ENCODE measurements around the gene M6PR.
A peak's percentile ranks its signal among the peaks of the same experiment; 100 is the strongest.
"Not testable (repeated sequence)": the region's sequence is repeated elsewhere in the genome, so short reads cannot be mapped to it uniquely, and the experiment has no call there.

Gene M6PR

DNA sequence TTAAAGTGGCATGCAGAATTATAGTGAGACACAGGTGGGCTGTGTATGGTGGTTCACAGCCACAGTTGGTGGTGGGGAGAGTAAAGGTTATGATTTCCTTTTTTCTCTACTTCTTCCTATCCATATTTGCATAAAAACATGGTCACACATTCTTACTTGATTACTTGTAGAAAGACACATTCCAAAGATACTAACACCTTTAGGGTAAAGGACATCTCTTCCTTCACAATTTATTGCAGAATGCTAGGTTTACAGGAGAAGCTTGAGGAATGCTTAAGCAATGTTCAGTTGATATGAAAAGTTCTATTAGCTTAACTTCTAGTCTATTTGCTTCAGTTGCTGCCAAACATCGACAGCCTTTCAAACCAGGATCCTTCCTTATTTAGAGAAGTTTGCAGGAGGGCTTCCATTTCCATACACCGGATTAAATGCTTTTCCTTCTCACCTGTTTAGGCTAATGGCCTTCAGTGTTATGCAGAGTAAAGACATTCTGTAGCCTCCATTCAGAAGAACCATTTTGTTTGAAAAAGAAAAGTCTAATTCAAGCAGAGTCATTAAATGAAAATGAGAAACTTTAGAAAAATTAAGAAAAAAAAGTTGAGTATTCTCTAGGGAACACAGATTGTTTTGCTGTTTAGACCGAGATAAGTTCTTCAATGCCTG, 37.7 kb downstream of the M6PR start:
- DNase-seq = no peak

DNA sequence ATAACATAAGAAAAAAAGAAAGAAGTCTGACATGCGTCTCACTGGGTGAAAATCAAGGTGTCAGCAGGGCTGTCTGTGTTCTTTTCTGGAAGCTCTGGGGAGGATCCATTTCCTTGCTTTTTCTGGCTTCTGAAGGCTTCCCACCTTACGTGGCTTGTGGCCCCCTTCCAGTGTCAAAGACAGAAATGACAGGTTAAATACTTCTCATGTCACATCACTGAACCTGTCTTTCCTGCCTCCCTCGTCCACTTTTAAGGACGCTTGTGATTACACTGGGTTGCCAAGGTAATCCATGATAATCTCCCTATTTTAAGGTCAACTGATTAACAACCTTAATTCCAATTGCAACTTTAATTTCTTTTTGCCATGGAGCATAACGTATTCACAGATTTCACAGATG, 39.7 kb downstream of the M6PR start:
- no peak for DNase-seq

DNA sequence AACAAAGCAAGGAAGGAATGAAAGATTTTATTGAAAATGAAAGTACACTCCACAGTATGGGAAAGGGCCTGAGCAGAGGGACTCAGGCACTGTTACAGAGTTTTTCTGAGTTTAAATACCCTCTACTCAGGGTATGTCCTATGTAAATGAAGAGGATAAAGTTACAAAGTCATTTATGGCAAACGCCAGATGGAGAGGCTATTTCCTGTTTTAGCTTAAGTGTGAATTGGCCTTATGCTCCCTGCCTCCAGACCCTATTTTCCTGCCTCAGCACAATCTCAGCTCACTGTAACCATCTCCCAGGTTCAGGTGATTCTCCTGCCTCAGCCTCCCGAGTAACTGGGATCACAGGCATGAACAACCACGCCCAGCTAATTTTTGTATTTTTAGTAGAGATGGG, 41.9 kb downstream of the M6PR start:
- DNase-seq = no peak

DNA sequence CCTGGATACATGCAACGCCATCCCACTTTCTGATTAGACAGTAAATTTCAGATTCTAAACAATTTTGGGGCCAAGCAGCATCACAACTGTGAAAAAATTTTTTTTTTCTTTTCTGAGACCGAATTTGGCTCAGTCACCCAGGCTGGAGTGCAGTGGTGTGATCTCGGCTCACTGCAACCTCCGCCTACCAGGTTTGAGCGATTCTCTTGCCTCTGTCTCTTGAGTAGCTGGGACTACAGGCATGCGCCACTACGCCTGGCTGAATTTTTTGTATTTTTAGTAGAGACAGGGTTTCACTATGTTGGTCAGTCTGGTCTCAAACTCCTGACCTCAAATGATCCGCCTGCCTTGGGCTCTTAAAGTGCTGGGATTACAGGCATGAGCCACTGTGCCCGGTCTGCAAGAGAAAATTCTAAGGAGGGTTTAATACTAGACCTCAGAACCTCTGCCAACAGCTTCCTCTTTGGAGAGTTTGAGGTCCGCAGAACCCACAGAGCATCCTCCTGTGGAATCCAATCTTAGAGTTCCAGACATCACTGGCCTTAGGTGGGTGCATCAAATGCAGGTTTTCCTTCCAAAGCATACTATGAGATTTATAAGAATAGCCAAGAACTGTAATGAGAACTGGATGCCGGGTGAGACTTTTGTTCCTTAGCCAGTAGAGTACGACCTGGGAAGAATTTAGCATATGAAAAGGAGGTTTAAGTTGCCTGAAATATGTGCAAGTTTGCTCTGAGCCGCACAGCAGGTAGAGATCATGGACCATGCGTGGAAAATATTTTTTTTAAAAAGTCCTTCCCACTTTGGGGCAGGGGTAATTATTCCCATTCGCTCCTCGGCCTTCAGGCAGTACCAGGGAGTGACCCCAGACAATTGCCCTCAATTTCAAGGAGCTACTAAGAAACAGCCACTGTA, 42.9 kb downstream of the M6PR start:
- no peak for DNase-seq

DNA sequence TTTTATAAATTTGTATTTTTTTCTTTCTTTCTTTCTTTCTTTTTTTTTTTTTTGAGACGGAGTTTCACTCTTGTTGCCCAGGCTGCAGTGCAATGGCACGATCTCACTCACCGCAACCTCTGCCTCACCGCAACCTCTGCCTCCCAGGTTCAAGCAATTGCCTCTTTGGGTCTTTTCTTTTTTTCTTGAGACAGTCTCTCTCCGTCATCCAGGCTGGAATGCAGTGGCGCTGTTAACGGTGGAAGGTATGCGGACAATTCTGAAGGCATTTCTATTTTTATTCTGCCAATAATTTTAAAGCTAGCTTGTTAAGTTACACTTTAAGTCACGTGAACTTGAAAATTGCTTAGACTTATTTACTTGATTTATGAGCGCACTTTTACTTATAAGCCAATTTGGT, 43.9 kb downstream of the M6PR start:
- DNase-seq = peak; percentile 8

DNA sequence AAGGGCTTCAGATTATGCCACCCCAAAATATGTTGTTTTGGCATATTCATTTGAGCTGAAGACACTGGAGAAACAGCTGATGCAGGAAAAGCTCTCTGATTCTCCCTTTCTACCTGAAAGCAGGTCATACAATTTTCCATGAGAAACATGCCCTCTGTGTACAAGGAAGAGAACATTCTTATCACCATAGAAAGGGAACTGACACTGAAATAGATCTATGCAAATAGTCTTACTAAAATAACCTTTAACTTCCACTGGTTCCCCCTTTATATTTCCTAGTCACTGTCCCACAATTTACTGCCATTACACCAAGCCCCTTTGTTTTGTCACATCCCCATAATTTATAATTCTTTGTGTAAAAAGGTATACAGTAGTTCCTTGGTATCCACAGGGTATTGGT, 44.8 kb downstream of the M6PR start:
- DNase-seq = no peak

DNA sequence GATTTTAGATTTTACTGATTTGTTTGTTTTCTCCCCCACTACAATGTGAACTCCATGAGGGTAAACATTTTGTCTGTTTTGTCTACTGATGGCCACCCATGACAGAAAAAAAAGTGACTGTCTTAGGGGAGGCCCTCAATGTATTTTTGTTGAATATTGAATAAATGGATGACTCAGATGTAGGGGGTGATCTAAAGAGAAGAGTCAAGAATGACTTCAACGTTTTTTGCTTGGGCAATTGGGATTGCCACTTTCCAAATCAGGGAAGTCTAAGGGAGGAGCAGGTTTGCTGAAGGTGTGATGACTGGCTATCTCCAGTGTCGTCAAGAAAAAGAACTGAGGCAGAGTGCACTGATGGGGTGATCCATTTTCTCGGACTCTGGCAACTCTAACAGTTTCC, 45.8 kb downstream of the M6PR start:
- DNase-seq = no peak

DNA sequence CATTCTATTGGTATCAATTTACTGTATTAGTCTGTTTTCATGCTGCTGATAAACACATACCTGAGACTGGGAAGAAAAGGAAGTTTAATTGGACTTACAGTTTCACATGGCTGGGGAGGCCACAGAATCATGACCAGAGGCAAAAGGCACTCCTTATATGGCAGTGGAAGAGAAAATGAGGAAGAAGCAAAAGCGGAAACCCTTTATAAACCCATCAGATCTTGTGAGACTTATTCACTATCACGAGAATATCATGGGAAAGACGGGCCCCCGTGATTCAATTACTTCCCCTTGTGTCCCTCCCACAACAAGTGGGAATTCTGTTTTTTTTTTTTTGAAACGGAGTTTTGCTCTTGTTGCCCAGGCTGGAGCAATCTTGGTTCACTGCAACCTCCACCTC, 46.7 kb downstream of the M6PR start:
- not testable (repeated sequence) for DNase-seq

DNA sequence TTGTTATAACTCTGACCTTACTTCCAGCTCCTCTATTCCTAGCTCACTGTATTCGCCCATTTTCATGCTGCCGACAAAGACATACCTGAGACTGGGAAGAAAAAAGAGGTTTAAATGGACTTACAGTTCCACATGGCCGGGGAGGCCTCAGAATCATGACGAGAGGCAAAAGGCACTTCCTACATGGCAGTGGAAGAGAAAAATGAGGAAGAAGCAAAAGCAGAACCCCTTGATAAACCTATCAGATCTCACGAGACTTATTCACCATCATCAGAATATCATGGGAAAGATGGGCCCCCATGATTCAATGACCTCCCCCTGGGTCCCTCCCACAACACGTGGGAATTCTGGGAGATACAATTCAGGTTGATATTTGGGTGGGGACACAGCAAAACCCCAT, 49.6 kb downstream of the M6PR start:
- DNase-seq = no peak

DNA sequence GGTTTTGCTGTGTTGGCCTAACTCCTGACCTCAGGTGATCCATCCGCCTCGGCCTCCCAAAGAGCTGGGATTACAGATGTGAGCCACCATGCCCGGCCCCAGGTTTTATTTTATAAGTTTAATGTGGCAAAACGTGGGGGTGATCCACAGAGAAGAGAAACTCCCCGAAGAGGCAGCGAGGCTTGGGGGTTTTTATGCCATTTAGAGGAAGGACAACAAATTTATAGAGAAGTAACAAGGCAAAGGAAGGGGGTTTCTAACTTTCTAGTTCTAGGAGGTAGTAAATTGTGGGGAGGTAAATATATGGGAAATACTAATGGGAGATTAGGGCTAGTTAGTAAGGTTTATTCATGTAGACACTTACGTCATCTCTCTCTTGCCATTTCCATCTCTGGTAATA, 52.4 kb downstream of the M6PR start:
- no peak for DNase-seq

DNA sequence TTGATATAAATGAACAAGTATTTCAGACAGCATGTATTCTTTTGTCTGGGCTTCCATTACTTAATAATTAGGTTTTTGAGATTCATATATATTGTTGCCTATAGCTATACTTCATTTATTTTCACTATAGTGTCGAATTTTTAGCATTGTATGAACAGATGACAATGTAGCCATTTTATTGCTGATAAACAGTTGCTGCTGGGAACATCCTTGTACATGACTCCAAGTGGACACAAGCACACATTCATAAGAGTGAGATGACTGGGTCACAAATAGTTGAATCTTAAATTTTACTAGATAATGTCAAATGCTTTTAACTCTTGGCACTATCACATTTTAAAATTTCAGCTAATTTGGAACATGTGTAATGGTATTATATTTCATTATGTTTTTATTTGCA, 54.5 kb downstream of the M6PR start:
- DNase-seq = no peak

DNA sequence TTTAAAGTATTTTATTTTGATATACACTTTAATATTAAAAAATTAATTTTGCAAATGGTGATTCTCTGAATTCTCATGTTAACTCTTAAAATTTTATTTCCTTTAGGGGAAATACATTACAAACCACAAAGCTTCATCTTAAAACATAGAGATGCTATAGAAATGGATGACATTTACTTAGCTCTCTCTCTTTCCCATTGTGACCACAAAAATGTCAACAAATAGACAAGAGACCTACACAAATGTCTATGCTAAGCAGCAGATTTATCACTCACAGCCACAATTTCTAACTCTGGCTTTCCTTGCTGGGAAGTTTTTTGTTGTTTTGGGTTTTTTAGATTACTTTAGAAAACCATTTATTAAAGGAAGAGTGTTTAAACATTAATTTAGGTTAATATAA, 55.1 kb downstream of the M6PR start:
- peak; percentile 34 for DNase-seq

DNA sequence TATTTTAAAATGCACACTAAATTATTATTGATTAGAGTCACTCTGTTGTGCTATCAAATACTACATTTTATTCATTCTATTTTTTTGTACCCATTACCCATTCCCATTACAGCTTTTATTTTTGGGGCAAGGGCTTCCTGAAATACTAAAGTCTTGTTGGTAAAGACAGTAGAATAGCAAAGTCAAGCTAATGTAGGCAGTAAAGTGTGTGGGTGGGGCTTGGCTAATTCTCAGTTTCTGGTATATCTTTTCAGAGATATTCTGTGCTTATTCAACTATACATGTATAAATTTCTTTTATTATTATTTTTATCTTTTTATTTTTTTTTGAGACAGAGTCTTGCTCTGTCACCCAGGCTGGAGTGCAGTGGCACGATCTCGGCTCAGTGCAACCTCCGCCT, 57.5 kb downstream of the M6PR start:
- no peak for DNase-seq

Data from fibroblast of skin of right quadriceps (primary cell).